Dermis microvascular lymphatic vessel endothelial cell (primary cell): ENCODE measurements around the gene NCAM2. TPM values are rescaled to one million over a fixed set of nuclear protein-coding genes. Genes with fewer than 3 reads are reported as not detected.

ENCODE experiments used
- DNase-seq, 2 donors: peaks; one replicate each; pipeline versions ENCODE4 v3.0.0 to v3.0.0-alpha.2; 2010; ENCODE audit warnings: low read depth in 2 of 2
- total RNA-seq: library from RNA; depleted of rRNA; stranded (reverse); fragments of >200 nt; gene quantifications from 2 replicates; pipeline ENCODE4 v1.2.1, GENCODE V29; 2014

Gene NCAM2
- total RNA-seq, 1 donor from 2014 or later, result 0.13 TPM

DNA sequence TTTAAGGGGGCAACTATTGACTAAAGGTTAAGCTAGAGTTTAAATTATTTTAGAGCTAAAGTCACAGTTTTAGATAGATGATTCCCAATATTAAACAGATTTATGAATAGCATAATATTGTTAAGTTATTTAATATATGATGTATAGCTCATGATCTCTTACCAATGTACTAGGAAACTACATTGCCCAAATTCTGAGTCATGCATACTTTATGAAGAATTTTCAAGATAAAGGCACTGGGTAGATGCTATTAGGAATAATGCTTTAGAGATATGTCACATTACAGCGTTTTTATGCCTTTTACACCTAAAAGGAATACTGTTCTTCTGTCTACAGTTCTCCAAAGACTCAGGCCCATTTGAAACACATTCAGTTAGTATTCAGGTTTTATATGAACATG, 215.1 kb downstream of the NCAM2 start:
- DNase-seq, result no peak

DNA sequence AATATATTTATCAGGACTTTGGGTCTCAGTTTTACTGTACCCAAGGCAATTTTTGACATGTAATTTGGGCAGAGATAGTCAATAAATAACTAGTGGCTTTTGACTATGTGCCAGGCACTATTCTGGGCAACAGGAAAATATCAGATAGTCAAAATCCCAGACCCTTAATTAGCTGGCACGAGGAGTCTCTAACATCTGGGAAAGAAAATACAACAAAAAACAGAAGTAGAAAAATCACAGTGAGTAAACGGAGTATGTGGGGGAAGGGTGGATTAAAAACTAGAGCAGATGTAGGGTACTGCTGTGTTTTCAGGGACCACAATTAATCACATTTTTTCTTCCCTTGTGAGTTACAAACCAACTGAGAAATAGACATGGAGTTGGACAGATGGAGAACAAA, 217.8 kb downstream of the NCAM2 start:
- DNase-seq, result no peak

DNA sequence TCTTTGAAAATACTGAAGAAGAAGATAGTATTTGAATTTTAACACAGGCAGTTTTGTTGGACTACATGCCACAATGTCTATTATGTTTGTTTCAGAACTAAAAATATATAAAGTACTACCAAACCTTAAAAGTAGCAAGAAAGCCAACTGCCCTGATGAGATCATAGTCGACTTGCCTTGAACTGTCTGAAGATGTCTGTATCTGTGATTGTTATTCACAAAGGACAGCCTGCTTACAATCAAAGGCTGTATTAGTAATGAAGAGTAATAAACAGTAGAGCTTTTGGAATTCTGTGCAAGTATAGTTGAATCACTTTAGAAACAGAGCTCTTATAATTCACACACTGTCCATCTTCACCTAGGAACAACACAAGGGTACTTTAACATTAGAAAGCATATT, 228.3 kb downstream of the NCAM2 start:
- no peak for DNase-seq

DNA sequence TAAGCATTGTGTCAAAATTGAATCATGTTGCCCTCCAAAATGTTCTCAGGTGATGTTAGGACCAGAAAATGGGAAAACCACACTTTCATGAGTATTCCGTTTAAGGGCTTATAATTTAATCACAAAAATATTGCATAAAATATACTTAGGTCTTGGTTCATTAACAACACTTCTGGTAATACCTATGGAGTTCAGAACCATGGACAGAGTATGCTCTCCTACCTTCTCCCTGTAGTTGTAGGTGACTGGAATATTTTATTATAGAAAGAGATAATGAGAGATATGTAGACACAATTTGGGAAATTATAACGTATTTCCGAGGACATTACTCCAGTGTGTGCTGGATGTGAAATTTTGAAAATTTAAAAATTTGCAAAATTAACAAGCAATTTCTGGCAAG, 232.5 kb downstream of the NCAM2 start:
- DNase-seq, result no peak

DNA sequence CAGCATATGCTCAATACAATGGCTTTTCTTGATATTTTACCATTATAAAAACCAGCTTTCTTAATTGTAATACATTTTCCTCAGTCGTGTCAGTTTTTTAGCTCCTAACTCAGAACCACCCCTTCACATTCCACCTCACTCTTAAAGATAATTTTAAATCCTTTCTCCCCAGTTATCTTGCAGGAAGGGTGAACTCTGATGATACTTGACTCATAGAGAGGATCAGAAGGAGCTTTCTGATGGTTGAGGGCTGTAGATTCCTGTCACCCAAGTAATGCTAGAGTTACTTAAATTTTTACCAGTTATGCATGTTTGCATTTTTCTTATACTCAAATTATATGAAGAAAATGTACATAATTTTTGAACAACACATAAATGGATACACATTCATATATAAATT, 233.7 kb downstream of the NCAM2 start:
- DNase-seq, result no peak

DNA sequence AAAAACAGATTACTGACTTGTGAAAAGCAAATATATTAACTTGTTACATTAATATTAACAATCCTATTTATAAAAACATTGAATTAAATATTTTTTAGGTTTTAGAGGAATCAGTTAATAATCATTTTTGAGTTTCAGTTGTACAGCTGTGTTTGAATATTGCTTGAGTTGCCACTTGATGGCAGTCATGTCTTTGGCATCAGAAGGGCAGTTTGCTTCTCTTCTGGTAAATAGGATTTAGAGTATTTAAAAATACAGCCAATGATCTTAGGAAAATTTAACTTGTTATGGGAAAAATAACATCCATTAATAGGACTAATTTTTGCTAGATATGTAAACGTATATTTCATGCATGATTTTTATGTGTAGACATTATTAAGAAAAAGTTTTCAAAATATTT, 234.1 kb downstream of the NCAM2 start:
- no peak for DNase-seq

DNA sequence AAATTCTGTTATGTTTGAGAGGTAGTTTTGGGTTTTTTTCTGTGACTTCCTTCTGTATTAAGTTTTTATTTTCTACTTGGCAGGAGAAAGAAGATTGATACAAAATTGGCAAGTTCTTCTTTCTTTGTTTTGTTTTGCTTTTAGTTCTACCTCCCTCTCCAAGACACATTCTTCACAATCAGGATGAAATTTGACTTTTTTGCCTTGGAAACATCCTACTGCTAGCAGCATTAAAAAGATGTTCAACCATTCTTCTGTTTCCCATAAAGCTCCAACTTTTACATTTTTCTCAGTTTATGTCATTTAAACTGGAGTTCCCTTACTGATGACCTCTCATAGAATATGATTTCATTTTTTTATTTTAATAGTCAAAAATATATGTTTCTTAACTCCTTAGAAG, 234.8 kb downstream of the NCAM2 start:
- DNase-seq, result no peak

DNA sequence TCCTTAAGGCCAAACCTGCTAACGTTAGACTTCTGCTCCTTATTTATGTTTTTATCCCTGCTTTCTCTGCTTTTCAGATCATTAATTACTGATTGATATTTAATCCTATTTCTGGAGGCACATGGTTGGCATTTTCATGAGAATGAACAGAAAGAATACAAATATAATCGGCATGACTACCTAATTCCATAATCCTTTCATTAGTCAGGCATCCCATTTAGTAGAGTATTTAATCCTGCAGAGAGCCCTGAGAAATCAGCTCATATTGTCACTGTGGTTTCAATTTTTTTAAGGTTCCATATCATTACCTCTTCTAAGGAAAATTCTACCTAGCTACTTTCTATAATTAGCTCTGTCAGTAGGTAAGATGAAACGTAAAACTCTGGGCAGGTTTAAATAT, 238.8 kb downstream of the NCAM2 start:
- no peak for DNase-seq

DNA sequence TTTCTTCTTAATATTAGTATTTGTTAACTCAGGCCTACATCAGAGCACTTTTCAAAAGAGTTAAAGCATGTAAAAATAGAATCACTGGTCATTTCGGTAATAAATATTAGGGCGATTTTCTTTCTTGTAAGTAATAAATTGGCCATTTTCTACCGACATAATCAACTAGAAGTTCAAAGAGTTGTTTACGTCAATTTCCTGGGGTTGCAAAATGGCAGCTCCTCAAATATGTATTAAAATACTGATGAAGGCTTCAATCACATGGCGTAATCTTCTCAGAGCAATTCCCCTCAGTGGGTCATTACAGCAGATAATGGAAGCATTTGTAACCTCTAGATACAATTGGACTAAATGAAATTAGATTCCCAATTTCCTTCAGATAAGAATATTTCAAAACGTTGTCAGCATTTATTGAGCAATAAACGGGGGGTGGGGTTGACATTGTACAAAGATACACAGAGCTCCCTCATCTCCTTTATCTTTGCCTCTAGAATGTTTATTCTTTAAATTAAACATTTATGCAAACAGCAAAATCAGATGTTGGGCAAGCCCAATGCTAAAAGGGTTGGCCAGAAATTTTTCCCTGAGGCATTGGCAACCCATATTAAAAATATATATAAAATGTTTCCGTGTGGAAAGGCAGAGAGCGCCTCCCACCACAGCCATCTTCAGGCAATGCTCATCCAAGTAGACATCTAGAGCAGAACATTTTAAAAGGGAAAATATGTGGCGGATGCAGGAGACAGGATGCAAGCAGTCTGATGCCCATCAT, 240.6 kb downstream of the NCAM2 start:
- DNase-seq, result no peak

DNA sequence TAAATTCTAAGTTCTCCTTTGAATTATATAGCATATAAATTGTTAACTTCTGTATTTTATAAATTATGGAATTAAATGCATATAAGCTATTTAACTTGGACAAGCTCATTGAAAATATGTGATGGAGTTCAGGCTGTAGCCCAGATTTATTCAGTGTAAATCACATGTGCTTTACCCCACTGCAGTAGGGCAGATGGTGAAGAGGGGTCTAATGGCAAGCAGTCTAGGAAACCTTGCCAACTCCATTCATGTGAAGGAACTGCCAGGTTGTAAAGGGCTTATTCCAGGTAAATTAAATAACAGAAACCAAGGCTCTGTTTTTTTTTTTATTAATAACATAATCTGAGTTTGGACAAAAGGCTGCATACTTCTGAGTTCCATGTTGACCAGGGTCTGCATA, 243.2 kb downstream of the NCAM2 start:
- no peak for DNase-seq

DNA sequence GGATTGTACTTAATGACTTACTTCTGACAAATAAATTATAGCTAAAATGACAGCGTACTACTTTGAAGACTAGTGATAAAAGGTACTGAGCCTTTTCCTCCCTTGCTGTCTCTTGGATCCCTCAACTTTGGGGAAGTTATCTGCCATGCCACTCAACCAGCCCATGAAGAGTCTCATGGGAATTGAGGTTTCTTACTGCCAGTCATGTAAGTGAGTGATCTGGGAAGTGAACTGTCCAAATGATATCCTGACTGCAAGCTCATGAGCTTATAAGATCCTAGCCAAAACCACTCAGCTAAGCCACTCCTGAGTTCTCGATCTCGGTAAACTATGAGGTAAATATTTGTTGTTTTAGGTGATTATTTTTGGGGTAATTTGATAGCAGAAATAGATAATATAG, 247.8 kb downstream of the NCAM2 start:
- no peak for DNase-seq

DNA sequence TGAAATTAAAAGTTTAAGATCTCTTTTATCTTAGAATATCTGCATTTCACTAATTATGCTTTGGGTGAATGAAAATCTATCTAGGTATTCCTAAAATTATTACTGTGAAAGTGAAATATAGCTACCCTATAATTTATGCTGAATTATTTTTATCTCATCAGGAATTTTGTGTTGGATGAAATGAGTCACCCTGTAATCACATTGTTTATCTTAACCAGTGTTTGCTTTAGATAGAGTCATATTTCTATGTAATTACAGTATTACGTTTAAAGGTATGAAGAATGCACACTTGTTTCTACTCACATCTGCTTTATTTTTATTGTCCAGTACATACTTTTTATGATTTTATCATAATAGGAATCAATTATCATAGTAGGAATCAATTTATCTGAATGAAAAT, 249.2 kb downstream of the NCAM2 start:
- no peak for DNase-seq

DNA sequence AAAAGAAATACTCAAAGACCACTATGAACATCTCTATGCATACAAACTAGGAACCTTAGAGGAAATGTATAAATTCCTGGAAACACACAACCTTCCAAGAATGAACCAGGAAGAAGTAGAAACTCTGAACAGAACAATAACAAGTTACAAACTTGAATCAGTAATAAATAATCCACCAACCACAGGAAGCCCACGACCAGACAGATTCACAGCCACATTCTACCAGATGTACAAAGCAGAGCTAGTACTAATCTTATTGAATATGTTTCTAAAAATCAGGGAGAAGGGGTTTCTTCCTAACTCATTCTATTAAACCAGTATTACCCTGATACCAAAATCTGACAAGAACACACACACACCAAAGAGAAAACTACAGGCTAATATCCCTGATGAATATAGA, 263.8 kb downstream of the NCAM2 start:
- DNase-seq, result no peak

DNA sequence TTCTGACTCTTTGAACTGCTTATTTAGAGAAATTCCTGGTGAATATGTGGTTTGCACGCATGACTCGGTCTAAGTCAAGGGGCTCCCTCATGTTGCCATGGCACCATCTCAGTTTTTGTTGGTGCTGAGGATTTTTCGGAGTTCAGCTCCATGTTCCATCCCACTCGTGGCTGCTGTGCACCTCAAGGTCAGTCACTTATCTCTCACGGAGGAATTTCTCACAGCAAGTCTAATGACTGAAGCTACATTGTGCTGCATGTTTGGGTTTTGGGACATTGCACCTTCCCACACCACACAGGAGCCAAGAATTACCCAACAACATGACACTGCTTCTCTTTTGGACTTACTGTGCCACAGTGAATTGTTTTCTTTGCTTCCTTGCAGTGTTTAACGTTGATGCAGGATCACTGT, 269.9 kb downstream of the NCAM2 start:
- no peak for DNase-seq

DNA sequence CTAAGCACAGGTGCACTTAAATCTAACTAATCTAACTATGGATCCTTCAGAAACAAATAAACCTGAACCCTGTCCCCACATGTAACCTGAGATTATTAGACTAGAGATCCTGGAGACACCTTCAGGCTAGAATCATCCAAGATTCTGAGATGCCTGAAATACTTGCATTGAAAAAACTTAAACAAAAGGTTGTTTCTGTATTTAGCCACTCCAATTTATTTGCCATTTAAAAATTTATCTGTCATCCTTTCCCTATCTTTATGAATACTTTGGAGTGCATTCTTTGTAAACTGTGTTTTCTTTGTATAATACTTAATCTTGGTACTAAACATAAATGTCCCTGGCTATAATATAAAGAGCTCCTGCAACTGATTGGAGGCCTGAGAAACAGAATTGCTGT, 270.7 kb downstream of the NCAM2 start:
- no peak for DNase-seq

DNA sequence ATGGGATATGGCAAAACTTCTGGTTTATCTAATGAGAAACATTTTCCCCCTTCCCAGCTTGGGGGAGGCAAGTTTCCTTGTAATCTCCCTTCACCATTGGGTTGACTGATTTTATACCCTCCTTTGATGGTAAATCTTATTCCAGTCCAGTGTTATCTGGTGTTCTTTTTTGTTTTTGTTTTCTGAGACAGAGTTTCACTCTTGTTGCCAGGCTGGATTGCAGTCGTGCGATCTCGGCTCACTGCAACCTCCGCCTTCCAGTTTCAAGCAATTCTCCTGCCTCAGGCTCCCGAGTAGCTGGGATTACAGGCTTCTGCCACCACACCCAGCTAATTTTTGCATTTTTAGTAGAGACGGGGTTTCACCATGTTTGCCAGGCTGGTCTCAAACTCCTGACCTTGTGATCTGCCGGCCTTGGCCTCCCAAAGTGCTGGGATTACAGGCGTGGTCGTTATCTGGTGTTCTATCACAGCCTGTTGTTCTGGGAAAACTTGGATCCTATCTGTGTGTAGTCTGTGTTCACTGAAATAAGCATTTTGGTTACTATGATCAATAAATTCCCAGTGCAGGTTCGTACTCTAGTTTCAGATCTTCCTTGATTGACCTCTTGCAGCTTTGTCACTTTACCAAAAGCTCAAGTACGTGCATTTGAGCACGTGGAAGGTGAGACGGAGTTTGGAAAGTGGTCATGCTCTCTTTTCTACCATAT, 281.1 kb downstream of the NCAM2 start:
- DNase-seq, result no peak

DNA sequence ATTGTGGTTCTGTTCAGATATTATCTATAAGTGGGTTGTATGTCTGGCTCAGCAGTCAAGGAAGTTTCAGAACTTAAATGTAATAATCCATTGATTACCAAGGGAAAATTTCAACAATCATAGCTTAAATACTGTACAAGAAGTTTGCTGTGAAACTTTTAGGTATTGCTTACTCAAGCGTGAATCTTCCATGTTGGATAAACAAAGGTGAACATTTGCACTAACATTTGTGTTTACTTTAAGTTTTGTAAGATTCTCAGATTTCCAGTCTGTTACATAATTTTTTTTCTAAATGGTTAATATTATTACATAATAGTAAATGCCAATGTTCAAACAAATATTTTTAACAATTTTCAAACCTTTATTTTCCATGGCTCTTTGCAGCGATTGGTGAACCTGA, 285.6 kb downstream of the NCAM2 start:
- DNase-seq, result no peak

DNA sequence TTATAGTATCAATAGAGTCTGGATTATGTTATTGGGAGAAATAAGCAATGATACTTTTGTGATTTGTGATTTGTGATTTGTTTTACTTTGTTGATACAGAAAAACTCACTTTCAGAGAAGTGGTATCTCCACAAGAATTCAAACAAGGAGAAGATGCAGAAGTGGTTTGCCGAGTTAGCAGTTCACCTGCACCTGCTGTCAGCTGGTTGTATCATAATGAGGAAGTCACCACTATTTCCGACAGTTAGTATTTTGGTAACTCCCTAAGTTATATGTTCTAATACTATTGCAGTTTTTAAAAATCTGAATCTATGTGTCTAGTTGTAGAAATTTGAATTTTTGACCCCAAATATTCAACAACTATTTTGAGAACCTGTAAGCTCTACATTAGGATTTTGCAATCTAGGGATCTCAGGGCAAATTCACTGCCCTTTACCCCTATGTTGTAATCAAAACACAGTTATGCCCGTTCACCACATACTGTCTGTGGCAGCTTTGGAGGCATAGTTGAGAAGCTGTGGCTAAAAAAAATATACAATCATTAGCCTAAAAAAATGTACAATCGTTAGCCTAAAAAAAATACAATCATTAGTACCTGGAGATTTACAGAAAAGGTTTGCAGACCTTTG, 288.1 kb downstream of the NCAM2 start:
- no peak for DNase-seq

DNA sequence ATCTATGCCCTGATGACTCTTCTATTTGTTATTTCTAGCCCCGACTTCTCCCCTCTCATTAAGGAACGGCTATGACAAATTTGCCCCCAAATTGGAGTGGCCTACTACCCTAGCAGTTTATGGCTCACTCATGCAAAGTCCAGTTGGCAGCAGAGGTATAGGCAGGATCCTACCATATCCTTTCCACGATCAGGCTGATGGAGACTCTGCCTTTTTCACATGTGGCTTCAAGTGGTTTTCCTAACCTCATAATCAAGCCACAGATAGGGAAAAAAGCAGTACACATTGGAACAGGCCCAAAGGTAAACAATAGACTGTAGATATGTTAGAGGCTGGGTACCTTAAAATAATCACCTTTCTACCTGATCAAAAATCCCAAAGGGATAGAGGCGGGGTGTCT, 292.5 kb downstream of the NCAM2 start:
- DNase-seq, result no peak

DNA sequence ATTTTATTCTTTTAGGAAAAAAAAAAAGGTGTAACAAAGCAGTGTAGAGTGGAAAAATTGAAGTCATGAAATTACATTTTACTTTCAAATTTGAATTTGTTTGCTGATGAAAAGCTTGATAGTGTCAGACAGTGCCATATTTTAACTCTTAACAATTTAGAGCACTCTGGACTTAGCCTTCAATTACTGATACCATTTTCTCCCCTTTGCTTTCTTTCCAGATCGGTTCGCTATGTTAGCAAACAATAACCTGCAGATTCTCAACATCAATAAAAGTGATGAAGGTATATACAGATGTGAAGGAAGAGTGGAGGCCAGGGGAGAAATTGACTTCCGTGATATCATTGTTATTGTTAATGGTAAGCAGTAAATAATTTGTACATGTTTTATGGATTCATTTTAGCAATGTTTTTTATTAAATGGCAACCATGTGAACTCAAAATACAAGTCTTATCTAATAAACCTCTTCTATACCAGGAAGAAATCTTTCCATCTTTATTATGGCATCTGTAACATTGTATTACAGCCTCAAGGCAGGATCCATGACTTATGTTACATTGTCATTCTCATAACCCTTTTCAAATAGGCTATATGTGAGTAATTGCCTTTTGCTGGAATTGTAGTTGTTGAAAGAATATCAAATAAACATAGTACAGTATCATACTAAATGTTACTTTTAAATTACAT, 293.8 kb downstream of the NCAM2 start:
- DNase-seq, result no peak

DNA sequence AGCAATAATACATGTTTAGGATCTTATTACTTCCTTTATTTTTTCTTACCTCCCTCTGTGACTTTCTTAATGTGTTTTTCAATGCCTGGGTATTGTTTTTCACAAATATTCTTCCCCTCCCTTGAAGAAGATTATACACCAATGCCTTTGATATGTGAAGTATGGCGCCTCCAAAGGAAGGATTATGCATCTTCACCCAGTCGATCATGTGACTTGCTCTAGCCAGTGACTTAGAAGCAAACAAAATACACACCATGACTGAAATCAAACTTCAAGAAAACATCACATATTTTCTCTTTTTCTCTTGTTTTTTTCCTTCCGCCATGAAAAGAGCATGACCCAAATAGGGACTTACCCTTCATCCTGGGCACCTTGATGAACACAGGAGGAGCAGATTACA, 297.1 kb downstream of the NCAM2 start:
- DNase-seq, result no peak

DNA sequence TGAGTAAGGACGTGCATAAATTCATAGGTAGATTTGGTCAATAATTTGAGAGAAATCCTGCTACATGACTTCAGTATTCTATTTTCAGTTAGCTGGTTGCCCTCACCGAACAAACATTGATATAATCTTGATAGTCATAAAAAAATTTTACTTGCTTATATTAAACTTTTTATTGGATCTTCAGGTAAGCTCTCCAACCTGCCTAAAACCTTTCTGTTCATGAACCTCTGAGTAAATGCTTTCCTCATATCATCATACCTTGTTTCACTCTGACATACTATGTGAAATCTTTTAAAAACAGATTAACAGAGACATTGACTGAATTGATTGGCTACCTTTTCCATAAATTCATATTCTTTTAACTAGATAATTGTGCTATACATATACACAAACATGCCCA, 299.0 kb downstream of the NCAM2 start:
- no peak for DNase-seq
